Prostate gland (tissue), 2 donors: ENCODE results near the gene MCC. TPM values are rescaled to one million over a fixed set of nuclear protein-coding genes. Genes with fewer than 3 reads are reported as not detected.

Experiments
- DNase-seq: peaks from one replicate; pipeline ENCODE4 v3.0.0-alpha.2; 2019; ENCODE audit warnings: low spot score
- H3K27ac ChIP-seq, 2 donors: fragments of 200-600 bp; sonication (generic); 2 replicates each; pipeline ENCODE4 v1.5.1; 2017 to 2019
- H3K27me3 ChIP-seq: fragments of 200-600 bp; sonication (generic); replicated peaks from 2 replicates; pipeline ENCODE4 v1.5.1; 2019; ENCODE audit not compliant: insufficient read depth
- H3K36me3 ChIP-seq, 2 donors: fragments of 200-600 bp; sonication (generic); 1 replicate in 1 of 2; 2 replicates in 1 of 2; pipeline versions ENCODE4 v1.5.1 to v1.8.1; 2017 to 2019
- H3K4me1 ChIP-seq: fragments of 200-600 bp; sonication (generic); replicated peaks from 2 replicates; pipeline ENCODE4 v1.5.1; 2019
- H3K4me3 ChIP-seq, 2 donors: fragments of 200-600 bp; sonication (generic); 2 replicates each; pipeline ENCODE4 v1.5.1; 2017 to 2019
- H3K9me3 ChIP-seq: fragments of 200-600 bp; sonication (generic); 2 replicates; pipeline ENCODE4 v1.5.1; 2017
- POLR2A ChIP-seq: fragments of 450-650 bp; IDR thresholded peaks from one replicate; pipeline ENCODE4 v1.6.1; 2016; ENCODE audit warnings: antibody characterized with exemption, mild to moderate bottlenecking
- POLR2AphosphoS5 ChIP-seq: sonication (generic); formaldehyde crosslinking; IDR thresholded peaks from one replicate; pipeline ENCODE4 v1.6.1; 2017; ENCODE audit warnings: antibody characterized with exemption
- WGBS: methylation state at CpG from one replicate; pipeline ENCODE4 v1.1.5; 2018; 5-methylcytosine and 5-hydroxymethylcytosine counted together
- intact Hi-C: fragments of 100-400 bp; cut with DNase I; formaldehyde crosslinking; loops from one replicate; pipeline ENCODE4 v1.14.2; 2022
- total RNA-seq, 2 donors: library from RNA; depleted of rRNA; stranded (reverse); fragments of >200 nt; gene quantifications; one replicate each; pipeline ENCODE4 v1.1.0, GENCODE V29; 2016
- TF ChIP-seq, protein P1 (sequence below), 4 experiments: fragments of 200-600 bp in 2 of 4; fragments of 450-650 bp in 2 of 4; sonication (generic) in 2 of 4; IDR thresholded peaks; 1 replicate in 3 of 4; 2 replicates in 1 of 4; pipeline ENCODE4 v1.5.1; 2016 to 2019; ENCODE audit warnings: antibody characterized with exemption in 4 of 4, mild to moderate bottlenecking in 2 of 4, moderate library complexity in 2 of 4

The MCC gene
- total RNA-seq, 2 donors from 2014 or later: 41.5 to 54.1 TPM

DNA sequence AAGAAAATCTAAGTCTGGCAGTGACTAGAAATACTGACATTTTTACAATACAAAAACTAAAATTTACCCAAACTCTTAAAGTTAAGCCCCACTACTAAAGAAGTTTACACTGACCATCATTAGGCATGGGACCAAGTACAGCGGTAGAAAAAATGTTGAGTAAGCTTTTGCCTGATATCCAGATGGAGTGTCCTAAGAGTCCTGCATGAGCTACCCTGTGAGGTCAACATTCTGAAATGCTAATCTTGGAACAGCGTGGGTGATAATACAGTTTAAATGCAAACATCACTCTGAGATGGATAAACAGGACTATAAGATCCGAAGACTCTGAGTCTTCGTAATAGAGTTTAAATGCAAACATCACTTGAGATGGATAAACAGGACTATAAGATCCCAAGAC is 322.0 kb downstream of the MCC start:
- Histone ChIP-seq H3K9me3 (no peaks in the 10 kb centered on the region), H3K36me3 (no peaks in the 10 kb centered on the region), H3K4me3 (no peak overlapping the region), H3K27ac (no peak overlapping the region), H3K4me1 (no peaks in the 10 kb centered on the region), H3K27me3 (no peaks in the 10 kb centered on the region)
- TF ChIP-seq, protein P1, sequence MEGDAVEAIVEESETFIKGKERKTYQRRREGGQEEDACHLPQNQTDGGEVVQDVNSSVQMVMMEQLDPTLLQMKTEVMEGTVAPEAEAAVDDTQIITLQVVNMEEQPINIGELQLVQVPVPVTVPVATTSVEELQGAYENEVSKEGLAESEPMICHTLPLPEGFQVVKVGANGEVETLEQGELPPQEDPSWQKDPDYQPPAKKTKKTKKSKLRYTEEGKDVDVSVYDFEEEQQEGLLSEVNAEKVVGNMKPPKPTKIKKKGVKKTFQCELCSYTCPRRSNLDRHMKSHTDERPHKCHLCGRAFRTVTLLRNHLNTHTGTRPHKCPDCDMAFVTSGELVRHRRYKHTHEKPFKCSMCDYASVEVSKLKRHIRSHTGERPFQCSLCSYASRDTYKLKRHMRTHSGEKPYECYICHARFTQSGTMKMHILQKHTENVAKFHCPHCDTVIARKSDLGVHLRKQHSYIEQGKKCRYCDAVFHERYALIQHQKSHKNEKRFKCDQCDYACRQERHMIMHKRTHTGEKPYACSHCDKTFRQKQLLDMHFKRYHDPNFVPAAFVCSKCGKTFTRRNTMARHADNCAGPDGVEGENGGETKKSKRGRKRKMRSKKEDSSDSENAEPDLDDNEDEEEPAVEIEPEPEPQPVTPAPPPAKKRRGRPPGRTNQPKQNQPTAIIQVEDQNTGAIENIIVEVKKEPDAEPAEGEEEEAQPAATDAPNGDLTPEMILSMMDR (IDR thresholded peaks at IDR 0.05): no peak
- TF ChIP-seq POLR2A: no peak
- TF ChIP-seq POLR2AphosphoS5: no peak
- no peak for DNase-seq
- 59% methylated on average over 4 of the region's 4 CpGs for WGBS
- intact Hi-C loops: no loop called here

DNA sequence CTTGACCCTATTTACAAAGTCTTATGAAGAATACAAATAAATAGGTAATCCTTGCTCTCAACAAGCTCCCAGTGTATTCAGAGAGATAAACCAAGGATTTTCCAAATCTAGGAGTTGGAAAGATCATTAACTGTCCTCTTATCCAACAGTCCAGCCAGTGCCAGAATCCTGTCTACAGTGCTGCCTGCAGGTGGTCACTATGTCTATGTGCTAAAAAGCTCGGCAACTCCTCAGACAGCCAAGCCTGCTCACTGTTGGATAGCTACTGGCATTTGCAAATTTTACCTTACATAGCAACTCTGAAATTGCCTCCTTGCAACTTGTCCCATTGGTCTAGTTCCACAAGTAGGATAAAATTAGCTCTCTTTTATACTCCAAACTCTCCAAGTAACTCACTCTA is 324.2 kb downstream of the MCC start:
- no peak for DNase-seq
- no peaks in the 10 kb centered on the region for H3K27me3 ChIP-seq
- intact Hi-C loops: no loop called here
- no peaks in the 10 kb centered on the region for H3K9me3 ChIP-seq
- no peak for TF ChIP-seq POLR2AphosphoS5
- no peaks in the 10 kb centered on the region for H3K36me3 ChIP-seq
- H3K27ac ChIP-seq: no peak overlapping the region
- H3K4me3 ChIP-seq: no peak overlapping the region
- WGBS: 85% methylated on average over 1 of the region's 1 CpG
- H3K4me1 ChIP-seq: no peaks in the 10 kb centered on the region

DNA sequence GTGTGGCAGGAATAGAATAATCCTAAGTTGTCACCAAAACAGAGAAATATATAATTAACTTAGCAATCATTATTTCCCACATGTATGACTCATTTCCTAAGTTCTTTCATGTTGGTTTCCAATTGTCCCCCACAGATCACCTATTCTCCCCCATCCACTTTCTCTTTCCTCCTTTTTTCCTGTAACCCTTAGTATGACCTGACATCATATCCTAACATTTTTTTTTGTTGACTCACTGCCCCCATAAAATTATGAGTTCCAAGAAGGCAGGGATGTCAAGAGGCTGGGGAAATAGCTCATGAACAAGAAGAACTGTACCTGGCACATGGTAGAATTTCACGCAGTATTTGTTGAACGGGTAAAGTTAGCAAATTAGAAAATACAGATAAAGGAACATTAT is 324.9 kb downstream of the MCC start:
- intact Hi-C loops: no loop called here
- H3K4me1 ChIP-seq: no peaks in the 10 kb centered on the region
- TF ChIP-seq POLR2AphosphoS5: no peak
- TF ChIP-seq, protein P1 (IDR thresholded peaks at IDR 0.05): no peak
- TF ChIP-seq POLR2A: no peak

DNA sequence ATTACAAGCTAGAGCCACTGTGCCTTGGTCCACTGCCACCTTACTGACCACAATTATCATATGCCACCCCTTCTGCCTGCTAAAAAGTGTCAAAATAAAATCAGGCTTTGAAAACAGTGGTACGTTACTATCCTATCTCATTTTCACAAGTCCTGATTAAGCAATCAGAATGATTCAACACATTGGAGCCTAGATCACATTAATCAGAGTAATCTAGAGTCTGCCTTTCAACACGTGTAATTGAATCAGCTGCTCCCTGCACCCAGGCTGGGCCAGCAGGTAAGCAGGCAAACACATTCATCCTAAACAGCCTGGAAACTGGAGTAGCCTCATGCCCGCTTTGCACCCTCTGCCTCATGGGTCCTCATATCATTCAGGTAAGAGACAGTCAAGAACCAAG is 325.5 kb downstream of the MCC start:
- WGBS: 39% methylated on average over 3 of the region's 3 CpGs
- no peak for TF ChIP-seq POLR2A
- TF ChIP-seq, protein P1 (IDR thresholded peaks at IDR 0.05): no peak
- no peak for TF ChIP-seq POLR2AphosphoS5
- H3K4me1 ChIP-seq: no peaks in the 10 kb centered on the region
- H3K27me3 ChIP-seq: no peaks in the 10 kb centered on the region
- H3K9me3 ChIP-seq: no peaks in the 10 kb centered on the region
- H3K4me3 ChIP-seq: no peak overlapping the region
- no peak overlapping the region for H3K27ac ChIP-seq
- H3K36me3 ChIP-seq: no peaks in the 10 kb centered on the region
- no peak for DNase-seq
- intact Hi-C loops: no loop called here

More for the DNA sequence above, 324.9 kb downstream of the MCC start:
- Histone ChIP-seq H3K27ac (no peak overlapping the region), H3K9me3 (no peaks in the 10 kb centered on the region), H3K4me3 (no peak overlapping the region), H3K27me3 (no peaks in the 10 kb centered on the region), H3K36me3 (no peaks in the 10 kb centered on the region)
- no peak for DNase-seq
- 74% methylated on average over 2 of the region's 2 CpGs for WGBS

DNA sequence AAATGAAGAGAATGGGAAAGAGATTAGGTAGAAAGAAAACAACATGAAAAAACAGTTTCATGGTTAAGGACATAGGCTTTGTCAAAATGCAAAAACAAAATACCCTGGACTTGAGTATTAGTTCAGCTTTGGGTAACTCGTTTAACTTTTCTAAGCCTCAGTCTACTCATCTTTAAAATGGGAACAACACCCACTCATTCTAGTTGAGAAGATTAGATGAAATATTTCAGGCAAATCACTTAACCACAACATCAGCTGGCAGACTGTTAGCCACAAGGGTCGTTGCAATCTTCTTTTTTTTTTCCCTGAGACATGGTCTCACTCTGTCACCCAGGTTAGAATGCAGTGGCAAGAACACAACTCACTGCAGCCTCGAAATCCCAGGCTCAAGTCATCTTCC is 326.0 kb downstream of the MCC start:
- 62% methylated on average over 3 of the region's 3 CpGs for WGBS
- intact Hi-C loops: no loop called here
- Histone ChIP-seq H3K36me3 (no peaks in the 10 kb centered on the region), H3K4me3 (no peak overlapping the region), H3K27me3 (no peaks in the 10 kb centered on the region), H3K4me1 (no peaks in the 10 kb centered on the region), H3K9me3 (no peaks in the 10 kb centered on the region), H3K27ac (peak overlapping the region in 1 of 2 donors; percentile 40)
- DNase-seq: no peak
- TF ChIP-seq, protein P1 (IDR thresholded peaks at IDR 0.05): no peak
- no peak for TF ChIP-seq POLR2A
- no peak for TF ChIP-seq POLR2AphosphoS5
